Measurements from ENCODE around the gene GULP1.
"Not testable (repeated sequence)": the region's sequence is repeated elsewhere in the genome, so short reads cannot be mapped to it uniquely, and the experiment has no call there.

Gene GULP1

DNA sequence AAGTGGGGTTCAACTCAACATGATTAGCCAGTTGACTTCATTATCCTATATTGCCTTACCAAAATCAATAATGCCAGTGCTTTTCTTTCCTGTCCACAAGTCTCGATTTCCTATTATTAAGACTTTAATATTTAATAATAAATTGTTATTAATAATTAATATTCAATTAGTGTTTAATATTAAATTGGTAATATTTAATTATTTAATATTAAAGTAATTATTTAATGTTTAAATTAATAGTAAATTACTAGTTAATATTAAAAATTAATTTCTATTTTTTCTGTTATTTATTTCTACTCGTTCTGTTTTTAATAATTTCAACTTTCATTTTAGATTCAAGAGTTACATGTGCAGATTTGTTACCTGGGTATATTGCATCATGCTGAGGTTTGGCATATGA lies 243.2 kb downstream of the GULP1 start:
- no peak for DNase-seq

DNA sequence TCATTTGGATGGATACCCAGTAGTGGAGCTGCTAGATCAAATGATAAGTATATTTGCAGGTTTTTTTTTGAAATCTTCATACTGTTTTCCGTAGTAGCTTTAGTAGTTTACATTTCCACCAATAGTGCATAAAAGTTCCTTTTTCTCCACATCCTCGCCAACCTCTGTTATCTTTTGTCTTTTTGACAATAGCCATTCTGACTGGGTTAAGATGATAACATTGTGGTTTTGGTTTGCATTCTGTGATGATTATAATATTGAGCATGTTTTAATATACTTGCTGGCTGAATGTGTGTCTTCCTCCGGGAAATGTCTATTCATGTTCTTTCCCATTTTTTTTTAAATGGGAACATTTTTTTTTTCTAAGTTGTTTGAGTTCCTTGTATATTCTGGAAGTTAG lies 260.0 kb downstream of the GULP1 start:
- no peak for DNase-seq

DNA sequence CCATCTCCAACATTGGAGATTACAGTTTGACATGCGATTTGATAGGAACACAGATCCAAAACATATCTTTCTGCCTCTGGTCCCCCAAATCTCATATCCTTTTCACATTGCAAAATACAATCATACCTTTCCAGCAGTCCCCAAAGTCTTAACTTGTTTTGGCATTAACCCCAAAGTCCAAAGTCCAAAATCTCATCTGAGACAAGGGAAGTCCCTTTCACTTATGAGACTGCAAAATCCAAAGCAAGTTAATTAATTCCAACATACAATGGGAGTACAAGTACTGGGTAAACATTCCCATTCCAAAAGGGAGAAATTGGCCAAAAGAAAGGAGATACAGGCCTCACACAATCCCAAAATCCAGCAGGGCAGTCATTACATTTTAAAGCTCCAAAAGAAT lies 265.4 kb downstream of the GULP1 start:
- no peak for DNase-seq

DNA sequence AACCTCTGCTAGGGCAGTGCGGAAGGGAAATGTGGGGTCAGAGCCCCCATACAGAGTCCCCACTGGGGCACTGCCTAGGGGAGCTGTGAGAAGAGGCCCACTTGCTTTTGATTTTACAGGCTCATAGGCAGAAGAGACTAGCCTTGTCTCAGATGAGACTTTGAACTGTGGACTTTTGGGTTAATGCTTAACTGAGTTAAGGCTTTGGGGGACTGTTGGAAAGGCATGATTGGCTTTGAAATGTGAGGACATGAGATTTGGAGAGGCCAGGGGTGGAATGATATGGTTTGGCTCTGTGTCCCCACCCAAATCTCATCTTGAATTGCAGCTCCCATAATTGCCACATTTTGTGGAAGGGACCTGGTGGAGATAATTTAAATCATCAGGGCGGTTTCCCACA lies 267.8 kb downstream of the GULP1 start:
- not testable (repeated sequence) for DNase-seq

DNA sequence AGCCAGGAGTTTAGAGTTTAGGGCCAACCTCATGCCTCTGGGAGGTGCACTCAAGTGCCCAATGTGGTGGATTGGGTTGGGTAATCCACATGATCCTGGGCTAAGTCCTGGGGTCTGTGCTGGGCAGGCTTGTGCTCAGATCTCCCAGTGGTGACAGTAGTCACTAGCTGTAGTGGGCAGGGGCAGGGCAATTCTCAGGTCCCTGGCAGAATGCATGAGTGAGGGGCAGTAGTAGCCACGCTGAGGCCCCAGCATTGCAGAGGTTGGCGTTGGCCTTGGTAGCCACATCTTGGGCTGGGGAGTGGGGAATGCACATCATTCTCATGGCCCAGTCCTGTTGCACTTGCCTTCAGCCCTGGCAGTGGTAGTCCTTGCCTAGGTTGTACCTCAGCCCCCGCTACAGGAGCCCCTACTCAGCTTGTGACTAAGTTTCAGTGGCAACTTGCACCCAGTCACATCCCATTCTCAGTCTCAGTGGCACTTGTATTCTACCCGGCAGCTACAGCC lies 269.9 kb downstream of the GULP1 start:
- no peak for DNase-seq

DNA sequence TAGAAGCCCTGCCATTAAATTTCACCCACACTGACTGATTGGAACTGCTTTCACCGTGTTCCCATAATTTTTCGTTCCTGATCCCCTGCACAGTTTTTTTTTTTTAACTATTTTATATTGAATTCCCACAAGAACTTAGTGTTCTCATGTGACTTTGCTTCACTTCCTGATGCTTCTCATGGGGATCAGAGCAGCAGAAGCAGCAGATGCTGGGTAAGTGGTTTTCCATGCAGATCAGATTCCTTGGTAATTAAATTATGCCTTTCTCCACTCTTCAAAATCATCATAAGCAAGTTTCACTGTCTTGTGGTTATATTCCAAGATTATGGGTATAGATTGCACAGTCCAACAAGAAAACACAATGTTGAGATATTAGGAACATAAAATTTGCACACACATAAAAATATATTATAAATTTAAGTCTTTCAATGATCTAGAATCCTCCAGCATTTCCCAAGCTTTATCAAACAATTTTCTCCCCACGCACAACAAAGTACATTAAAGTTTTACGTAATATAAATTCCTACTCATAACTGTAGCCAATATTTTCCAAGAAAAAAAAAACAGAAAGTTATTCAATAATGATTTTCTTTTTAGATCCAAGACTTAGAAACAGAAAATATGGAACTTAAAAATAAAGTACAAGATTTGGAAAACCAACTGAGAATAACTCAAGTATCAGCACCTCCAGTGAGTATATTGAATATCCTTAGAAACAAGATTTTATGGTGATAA lies 277.9 kb downstream of the GULP1 start:
- no peak for DNase-seq

DNA sequence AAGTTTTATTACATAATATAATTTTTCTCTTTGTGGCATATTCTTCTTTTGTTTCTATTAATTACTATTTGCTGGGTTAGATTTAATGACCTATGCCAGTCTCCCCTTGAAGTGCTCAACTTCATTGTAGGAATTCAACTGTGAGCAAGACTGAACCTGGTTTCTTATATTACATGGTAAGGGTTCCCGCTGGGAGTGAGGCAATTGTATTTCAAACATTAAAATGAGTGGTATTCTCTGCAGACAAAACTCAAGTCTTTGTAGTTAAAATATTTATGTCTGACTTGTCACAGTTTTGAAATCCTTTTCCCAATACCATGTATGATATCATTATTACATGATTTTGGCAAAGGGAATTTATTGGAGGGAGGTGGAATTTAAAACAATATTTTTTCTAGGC lies 278.7 kb downstream of the GULP1 start:
- no peak for DNase-seq

DNA sequence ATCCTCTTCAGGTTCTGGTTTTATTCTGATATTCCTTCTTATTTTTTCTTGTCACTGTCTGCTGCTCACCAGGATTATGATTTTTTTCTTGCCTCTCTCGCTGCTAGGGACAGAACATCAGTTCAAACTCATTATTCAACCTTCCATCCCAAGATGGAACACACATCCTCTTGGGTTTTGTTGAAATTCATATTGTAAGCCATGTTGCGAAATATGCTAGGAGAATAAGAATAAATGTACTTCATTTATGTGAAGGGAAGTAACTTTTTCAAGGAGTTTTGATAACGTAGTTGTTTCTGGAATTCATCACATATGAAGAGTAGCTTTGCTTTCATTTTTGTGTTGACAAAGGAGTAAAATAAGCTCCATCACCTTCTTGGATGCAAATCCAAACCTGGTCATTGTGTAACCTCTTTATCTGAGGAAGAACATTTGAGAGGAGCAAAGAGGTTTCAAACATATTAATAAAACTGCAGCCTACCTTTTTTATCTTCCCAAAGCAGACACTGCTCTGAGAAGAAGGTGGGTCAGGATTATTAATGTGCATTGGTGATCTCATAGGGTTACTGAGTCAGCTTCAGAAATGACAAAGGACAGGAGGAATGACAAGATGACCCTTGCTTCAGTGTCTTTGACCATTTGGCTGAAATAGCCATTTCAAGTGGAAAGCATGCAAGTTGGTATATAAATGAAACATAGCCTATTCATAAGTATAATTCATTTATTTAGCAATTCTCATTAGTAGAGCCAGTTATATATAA lies 280.0 kb downstream of the GULP1 start:
- no peak for DNase-seq

DNA sequence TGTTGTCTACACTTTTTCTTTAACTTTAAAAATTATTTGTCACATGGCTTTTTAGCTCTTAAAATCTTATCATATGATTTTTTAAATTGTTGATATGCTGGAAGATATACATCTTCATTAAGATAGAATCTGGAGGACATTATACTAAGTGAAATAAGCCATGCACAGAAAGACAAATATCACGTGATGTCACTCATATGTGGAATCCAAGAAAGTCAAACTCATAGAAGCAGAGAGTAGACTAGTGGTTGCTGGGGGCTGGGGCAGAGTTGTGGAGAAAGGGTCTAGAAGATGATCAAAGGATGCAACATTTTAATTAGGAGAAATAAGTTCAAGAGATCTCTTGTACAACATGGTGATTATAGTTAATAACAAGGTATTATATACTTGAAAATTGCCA lies 280.9 kb downstream of the GULP1 start:
- DNase-seq, result no peak

DNA sequence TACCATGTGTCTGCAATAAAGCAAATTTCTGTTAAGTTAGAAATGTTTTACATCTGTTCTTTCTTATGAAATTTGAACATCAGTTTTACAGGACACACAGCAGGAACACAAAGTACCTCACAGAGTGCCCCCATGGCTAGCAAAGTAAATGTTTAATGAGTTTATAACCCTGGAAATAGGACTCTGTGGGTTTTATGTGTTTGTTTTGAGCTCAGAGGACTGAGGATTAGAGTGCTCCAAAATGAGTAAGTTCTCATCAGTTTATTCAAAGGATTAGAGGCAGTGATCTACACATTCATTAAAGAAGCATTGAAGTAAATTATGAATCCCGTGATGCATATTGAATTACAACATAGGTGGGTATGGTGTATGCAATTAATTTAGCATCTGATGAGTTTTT lies 281.8 kb downstream of the GULP1 start:
- DNase-seq, result no peak

DNA sequence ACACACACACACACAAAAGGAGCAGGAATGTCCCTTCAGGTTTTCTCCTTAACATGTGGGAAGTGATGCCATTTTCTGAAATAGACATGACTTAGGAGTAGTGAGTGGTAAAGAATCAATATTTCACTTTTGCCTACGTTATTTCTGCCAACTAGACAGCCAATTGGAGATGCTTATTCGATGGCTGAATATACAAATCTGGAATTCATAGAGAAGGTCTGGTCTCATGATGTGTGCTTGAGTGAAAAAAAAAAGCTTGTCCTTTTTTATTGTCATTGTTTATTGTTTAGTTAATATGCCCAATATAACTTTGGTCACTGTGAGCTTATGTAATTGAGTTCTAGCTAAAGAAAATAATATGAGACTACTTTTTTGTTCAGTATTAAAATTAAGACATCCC lies 284.3 kb downstream of the GULP1 start:
- DNase-seq, result no peak

DNA sequence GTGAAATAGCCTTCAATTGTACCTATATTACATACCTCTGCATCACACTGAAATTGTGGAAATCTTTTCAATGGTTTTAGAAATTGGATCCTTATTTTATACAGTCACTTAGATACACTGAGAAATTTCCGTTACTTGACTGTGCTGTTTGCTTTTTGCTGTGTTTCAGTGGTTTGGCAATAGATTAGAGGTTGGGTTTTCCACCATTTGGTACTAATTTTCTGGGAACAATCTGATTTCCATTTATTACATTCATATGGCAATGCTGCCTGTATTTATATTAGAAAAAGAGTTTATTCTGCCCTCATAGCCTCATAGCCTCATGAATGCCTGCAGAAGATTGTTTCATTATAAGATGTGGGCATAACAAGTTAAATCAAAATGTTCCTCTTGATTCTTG lies 285.0 kb downstream of the GULP1 start:
- DNase-seq, result no peak

DNA sequence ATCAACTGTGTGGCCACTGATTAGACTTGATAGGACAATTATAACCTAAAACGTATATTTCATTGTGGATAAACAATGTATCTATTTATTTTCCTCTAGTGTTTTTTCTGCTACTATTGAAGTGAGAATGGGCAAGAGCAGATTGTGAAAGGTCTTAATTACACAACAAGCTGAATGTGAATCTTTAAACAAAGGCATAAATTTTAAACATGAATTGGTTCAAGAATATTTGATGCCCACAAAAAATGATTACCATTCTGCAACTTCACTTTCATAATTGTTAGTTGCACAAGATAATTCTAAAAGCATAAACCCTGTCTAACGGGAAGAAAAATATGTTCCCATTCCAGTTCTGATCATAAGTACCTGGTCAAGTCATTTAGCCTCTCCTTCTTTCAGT lies 285.6 kb downstream of the GULP1 start:
- no peak for DNase-seq

DNA sequence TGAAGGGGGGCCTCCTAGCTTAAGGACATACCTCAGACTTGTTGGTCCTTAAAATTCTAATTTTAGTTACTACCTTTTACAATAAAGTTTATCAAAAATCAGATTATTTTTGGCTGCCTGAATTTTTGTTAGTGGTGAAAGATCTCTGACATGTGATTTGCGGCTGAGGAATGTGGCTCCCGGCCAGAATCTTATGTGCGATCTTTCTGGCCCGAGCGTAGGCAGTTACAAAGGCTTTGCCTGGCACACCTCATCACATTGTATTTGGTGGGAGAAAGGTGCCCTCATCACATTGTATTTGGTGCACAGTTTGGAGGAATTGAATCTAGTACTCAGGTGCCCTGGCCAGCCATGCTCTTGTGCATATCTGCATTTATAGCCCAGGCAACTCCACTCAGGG lies 289.1 kb downstream of the GULP1 start:
- DNase-seq, result no peak

DNA sequence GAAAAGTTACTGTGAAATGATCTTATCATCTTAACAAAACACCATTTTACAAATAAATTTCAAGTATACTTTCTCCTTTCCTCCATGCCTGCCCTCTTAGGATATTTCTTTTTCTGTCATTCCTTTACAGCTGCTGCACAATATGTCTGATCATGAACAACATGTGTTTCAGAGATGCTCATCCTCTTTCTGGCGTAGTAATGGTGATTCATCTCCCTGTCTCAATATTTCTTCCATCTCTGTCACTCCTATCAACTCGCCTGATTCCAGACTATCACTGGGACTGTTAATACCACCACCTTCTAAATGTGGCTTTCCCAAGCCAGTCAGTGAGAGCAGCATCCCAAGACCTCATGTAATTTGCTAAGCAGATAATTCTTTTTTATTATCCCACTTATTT lies 290.5 kb downstream of the GULP1 start:
- no peak for DNase-seq

DNA sequence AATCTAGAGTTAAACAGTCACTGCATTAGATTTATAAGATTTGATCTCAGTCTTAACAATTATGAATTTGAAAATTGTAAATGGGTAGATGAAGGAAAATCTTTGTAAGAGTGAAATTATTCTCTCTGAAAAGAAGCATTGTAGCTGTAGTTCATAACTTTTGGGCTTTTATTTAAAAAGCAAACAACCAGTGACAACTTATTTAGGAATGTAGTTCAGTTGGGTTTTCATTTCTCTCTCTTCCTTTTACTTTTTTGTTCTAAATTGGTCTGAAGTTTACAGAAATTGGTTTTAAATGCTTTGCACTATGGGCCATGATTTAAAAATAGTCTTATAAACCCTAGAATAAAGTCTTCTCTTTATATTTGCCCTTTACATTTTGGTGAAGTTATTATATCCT lies 296.6 kb downstream of the GULP1 start:
- DNase-seq, result no peak

DNA sequence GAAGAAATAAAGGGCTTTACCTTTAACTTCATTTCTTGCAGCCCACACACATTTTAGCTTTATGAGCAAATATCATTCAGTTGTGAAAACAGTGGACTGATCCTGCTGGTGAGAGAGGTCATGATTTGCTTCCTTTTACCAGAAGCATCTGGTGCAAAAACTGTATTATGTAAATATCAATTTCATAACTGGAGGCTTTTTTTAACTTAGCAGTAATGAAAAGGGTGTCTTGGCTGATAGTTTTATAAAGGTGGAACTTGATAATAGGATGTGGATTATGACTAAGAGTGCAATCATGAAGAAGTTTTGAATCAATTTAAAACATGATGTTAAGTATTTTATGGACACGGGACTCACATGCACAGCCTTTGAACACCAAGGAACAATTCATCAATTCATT lies 304.4 kb downstream of the GULP1 start:
- DNase-seq, result no peak

DNA sequence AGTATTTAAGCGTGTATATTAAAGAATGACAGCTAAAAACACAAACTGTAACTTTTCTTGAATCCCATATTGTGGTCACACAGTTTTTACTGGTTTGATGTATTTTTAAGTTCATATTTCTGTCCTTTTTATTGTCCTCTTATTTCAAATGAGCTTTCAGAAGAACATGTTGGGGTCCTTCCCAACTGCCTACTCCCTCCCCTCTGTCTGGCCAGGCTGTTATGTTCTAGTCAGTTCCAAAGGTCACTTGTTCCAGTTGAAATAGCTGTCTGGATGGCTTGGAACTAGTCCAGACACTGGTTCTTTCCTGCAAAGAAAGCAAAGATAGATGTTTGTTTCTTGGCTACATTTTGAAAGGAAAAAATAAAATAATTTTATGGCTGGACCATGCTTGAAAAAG lies 306.9 kb downstream of the GULP1 start:
- DNase-seq, result no peak

DNA sequence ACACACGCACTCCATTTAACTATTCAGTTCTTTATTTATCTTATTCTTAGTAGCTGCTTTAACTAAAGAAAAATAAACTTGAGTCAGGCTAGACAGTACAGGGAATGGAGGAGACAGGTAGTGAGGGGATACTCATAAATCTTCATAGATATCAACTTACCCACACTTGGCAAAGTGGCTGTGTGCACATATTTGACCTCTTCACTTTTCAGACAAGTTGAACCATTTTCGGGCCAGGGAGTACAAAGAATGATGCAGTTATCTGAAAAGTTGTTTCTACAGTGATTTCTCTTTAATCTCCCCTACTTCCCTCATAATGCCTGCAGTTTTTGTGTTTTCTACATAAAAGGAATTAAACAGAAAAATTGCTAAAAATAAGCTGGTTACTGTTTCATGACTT lies 307.5 kb downstream of the GULP1 start:
- DNase-seq, result no peak

DNA sequence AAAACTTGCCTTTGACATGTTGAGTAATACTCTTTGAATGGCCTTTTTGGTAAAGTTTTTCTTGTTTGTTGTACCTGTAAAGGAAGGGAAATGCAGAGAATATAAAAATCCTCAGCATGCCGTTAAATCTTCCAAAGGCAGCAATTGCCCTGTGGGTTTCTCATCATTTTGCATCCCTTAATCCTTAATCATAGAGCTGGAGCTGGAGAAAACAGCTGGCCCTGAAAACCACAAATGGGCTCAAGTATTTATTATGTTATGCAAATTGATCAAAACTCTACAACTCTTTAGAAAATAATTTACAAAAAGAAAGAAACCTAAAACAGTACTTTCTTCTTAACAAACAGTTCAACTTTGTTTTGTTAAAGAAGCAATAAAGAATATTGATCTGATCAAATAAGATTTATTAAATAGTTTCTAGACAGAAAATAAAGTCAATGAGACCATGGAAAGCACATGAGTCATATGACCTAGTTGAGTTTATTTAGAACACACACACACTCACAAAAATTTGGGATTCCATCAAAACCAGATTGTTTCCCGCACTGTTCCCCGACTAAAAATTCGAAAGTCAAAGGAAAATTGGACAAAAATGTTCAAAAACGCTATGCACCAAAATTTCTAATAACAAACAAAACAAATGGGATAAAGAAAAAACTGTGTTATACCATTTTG lies 309.0 kb downstream of the GULP1 start:
- no peak for DNase-seq

DNA sequence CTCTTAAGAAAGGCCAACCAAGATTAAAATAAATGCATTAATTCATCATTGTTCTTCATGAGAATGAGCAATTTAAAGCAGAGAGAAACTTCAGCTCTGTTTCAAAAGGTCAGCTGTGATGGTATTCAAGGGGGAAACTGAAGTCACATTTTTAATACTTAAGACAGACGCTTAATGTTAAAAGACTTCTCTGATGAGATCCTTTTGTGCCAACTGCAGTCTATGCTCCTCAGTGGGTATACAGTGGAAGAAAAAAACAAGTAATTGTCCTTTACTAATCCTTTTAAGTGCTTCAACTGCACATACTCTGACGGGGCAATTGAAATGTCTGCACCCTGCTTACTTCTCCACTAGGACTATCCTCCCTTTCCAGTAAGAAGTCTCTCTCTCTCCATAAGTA lies 309.7 kb downstream of the GULP1 start:
- no peak for DNase-seq

DNA sequence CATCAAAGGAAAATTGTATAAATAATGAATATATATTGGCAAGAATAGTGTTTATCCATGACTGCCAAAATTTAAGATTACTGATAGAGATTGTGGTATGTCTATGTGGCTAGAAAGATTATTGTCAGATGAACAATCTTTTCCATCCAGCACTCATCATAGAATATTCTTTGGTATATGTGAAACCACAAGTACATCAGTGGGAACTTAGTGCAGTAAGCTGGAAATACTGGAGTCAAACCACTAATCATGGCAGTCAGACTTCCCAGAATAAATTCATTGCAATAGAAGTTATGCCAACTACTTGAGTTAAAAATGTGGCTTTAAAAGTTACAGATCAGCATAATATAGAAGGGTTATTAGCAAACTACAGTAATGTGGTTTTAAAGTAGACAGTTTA lies 310.3 kb downstream of the GULP1 start:
- DNase-seq, result no peak

DNA sequence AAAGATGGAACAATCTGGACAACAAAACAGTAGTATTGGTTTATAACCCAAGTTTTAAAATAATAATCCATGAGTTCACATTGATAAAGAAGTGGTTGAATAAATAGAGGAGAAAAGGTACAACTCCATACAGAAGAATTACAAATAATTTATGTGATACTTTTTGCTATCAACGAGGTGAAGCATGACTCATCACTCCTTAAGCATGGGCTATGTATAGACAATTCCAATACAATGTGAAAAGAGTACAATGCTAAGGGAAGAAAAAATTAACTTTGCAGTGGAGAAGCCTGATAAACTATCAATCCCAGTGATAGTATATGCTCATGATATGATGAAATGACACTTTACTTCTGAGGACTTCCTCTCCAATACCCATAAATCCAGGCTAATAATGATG lies 312.9 kb downstream of the GULP1 start:
- DNase-seq, result no peak

Data from right kidney (tissue), 1 donor.